ENCODE measurements around the gene PROM1. TPM values are rescaled to one million over a fixed set of nuclear protein-coding genes. Genes with fewer than 3 reads are reported as not detected.

PROM1 gene
- total and polyA plus RNA-seq, 12 donors: 1.2 to 19.3 (median 3.4) TPM

DNA sequence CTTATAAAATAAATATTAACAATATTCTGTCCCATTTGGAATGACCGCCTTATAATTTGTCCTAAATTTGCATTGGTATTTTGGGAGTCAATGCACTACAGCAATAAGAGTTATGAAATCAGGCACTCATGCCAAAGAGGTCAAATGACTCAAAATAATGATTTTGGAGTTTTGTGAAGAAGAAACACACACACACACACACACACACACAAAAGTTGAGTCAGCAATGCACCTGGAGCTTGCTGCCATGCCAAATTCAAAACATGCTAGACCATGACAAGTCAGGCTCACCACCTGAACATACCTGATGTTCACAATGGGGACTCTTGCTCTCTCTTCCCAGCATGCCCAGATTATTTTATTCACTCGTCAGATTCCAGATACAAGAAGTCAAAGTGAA, 56.7 kb downstream of the PROM1 start:
- H3K27me3 ChIP-seq: no peaks in the 10 kb centered on the region
- 80 to 93% methylated on average over 2 of the region's 2 CpGs for WGBS, 2 donors
- intact Hi-C loops (cut with DNase I): loop anchor here in 8 of 10 donors (2.0 to 10.0 kb wide), 9 partner anchors 168 to 415 kb away; no protein-coding TSS in a partner anchor
- H3K9me3 ChIP-seq: no peaks in the 10 kb centered on the region
- no peaks in the 10 kb centered on the region for H3K36me3 ChIP-seq
- DNase-seq: no peak
- H3K4me3 ChIP-seq: no peak overlapping the region
- H3K27ac ChIP-seq: no peak overlapping the region
- no peak for ATAC-seq
- H3K4me1 ChIP-seq: peaks cover 0 to 61% (median 20%) of the 10 kb centered on the region in 9 donors
- TF ChIP-seq CTCF (IDR thresholded peaks at IDR 0.05): no peak

GRCh38 chr4:16026160-16026761, 57.6 kb downstream of the PROM1 start:
- H3K9me3 ChIP-seq: no peaks in the 10 kb centered on the region
- ATAC-seq (peak in 3 of 8 donors; percentile 29 to 51 (median 30)), DNase-seq (peak in 1 of 2 donors; percentile 33)
- no peak overlapping the region for H3K4me3 ChIP-seq
- peak; percentile 77 to 94 (median 87) for TF ChIP-seq CTCF (IDR thresholded peaks at IDR 0.05)
- no peaks in the 10 kb centered on the region for H3K27me3 ChIP-seq
- WGBS, 2 donors: 37 to 39% methylated on average over 5 of the region's 5 CpGs
- intact Hi-C loops (cut with DNase I): loop anchor here (1.0 to 10.0 kb wide), 12 partner anchors 30 to 416 kb away; no protein-coding TSS in a partner anchor
- H3K4me1 ChIP-seq: peaks cover 0 to 55% (median 14%) of the 10 kb centered on the region in 9 donors
- peak overlapping the region in 1 of 10 donors; percentile 76 for H3K27ac ChIP-seq
- H3K36me3 ChIP-seq: no peaks in the 10 kb centered on the region

DNA sequence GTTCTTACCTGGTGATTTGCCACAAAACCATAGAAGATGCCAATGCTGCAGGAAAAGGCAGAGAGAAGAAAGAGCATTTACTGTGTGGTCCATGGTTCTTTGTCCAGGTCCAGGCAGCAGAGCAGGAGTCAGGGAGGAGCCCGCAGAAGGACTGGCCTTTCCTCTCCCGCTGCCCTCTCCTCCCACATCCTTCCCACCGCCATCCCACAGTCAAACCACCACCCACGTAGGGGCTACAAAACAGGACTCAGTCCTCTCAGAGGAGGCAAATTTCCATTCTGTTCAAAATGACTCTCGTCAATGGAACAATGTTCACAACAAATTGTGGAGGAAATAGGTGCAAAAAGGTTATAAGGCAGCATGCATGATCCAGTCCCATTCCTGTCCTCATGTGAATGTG, 58.6 kb downstream of the PROM1 start:
- 71 to 72% methylated on average over 5 of the region's 5 CpGs for WGBS, 2 donors
- no peaks in the 10 kb centered on the region for H3K36me3 ChIP-seq
- DNase-seq: no peak
- intact Hi-C loops (cut with DNase I): loop anchor here in 7 of 10 donors (2.0 to 10.0 kb wide), 6 partner anchors 170 to 417 kb away; no protein-coding TSS in a partner anchor
- peak in 2 of 8 donors; percentile 60 to 65 for ATAC-seq
- H3K4me3 ChIP-seq: peak overlapping the region in 6 of 10 donors; percentile 8 to 46 (median 22)
- peaks cover 0 to 57% (median 12%) of the 10 kb centered on the region in 9 donors for H3K4me1 ChIP-seq
- no peaks in the 10 kb centered on the region for H3K27me3 ChIP-seq
- H3K9me3 ChIP-seq: no peaks in the 10 kb centered on the region
- peak overlapping the region in 4 of 10 donors; percentile 3 to 76 (median 53) for H3K27ac ChIP-seq
- no peak for TF ChIP-seq CTCF (IDR thresholded peaks at IDR 0.05)

GRCh38 chr4:16023776-16024408, 59.9 kb downstream of the PROM1 start:
- no peak for DNase-seq
- TF ChIP-seq CTCF (IDR thresholded peaks at IDR 0.05): no peak
- 63 to 70% methylated on average over 10 of the region's 10 CpGs for WGBS, 2 donors
- H3K36me3 ChIP-seq: no peaks in the 10 kb centered on the region
- no peak for ATAC-seq
- H3K27me3 ChIP-seq: no peaks in the 10 kb centered on the region
- no peaks in the 10 kb centered on the region for H3K9me3 ChIP-seq
- H3K4me3 ChIP-seq: peak overlapping the region in 3 of 10 donors; percentile 13 to 46 (median 42)
- intact Hi-C loops (cut with DNase I): loop anchor here in 3 of 10 donors (2.0 to 10.0 kb wide), 2 partner anchors 171 to 177 kb away; no protein-coding TSS in a partner anchor
- peak overlapping the region in 4 of 10 donors; percentile 7 to 76 (median 53) for H3K27ac ChIP-seq
- peaks cover 0 to 61% (median 9%) of the 10 kb centered on the region in 9 donors for H3K4me1 ChIP-seq

Measured in heart right ventricle (tissue), 16 donors.